Hepatic stellate cell (primary cell): ENCODE measurements around the gene WNT3A.
A peak's percentile ranks its signal among the peaks of the same experiment; 100 is the strongest.

Experiments
- DNase-seq: peaks from one replicate; pipeline ENCODE4 v3.0.0; 2011; ENCODE audit warnings: low spot score

WNT3A gene

GRCh38 chr1:227999056-227999930 is 7.5 kb upstream of the WNT3A start:
- peak; percentile 83 for DNase-seq

GRCh38 chr1:228000416-228000815 is 6.4 kb upstream of the WNT3A start:
- no peak for DNase-seq

DNA sequence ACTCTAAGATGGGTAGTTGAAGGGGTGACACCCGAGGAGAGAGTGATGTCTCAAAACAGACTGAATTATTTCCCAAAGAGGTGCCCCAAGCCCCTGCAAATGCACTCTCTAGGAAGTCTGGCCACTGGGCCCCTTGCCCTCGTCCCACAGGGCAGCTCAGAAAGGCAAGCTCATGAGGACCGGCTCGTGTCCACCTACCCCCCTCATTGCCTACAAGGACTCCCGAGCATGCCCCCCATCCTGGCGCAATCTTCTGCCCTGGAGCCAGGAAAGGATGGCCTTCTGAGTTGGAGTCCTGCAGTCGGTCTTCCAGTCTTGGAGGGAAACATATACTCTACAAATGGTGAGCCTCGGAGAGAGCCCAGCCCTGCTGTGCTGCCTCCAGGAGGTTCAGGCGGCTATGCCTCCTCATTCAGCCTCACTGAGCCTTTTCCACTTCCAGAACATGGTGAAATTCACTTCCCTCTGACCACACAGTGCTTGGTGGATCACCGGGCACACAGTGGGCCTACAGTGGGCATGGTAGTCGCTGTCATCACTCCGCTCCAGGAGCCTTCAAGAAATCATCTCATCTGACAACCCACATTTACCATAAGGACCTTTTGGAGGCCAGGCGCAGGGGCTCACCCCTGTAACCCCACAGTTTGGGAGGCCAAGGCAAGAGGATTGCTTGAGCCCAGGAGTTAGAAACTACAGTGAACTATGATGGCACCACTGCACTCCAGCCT is 5.8 kb upstream of the WNT3A start:
- DNase-seq = no peak

GRCh38 chr1:228001738-228002535 is 4.9 kb upstream of the WNT3A start:
- DNase-seq = no peak

DNA sequence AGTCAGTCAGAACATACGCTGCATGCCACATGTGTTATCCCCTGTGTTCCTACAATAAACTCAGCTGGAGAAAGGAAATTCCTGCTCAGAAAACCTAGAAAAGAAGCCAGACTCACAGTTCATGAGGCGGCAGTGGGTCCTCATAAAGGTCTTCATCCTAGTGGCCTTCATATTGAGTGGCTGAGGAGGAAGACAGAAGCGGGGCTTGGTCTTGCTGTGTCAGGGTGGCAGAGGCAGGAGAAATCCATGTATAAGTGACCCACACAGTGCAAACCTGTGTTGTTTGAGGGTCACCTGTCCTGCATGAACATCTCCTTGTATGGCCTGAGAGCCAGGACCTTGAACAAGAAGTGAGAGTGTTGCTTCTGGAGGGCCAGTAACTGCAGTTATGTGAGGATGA is 4.0 kb upstream of the WNT3A start:
- DNase-seq = no peak

GRCh38 chr1:228003461-228004330 is 3.1 kb upstream of the WNT3A start:
- no peak for DNase-seq

DNA sequence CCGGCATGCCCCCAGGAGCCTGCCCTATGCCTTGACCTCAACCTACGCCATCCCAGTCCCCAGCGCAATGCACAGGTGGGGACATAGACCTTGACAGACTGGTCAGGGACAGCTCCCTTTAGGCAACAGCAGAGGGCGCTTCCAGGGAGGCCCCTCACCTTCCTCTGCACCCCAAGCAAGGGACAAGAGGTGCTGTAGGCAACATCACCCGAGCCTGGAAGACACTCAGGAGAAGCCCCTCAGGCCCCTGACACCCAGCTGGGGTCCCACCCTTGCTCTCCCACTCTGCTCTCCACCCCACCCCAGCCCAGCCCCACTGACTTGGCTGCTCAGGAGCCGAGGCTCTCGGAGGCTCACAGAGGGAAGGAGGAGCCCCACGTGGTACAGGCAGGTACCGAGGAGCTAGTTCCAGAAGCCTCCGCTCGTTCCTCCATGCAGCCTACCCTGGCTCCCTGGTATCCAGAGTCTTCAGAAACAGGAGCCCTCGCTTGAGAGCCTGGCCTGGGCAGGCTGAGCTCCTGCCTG is 2.4 kb upstream of the WNT3A start:
- DNase-seq = no peak

DNA sequence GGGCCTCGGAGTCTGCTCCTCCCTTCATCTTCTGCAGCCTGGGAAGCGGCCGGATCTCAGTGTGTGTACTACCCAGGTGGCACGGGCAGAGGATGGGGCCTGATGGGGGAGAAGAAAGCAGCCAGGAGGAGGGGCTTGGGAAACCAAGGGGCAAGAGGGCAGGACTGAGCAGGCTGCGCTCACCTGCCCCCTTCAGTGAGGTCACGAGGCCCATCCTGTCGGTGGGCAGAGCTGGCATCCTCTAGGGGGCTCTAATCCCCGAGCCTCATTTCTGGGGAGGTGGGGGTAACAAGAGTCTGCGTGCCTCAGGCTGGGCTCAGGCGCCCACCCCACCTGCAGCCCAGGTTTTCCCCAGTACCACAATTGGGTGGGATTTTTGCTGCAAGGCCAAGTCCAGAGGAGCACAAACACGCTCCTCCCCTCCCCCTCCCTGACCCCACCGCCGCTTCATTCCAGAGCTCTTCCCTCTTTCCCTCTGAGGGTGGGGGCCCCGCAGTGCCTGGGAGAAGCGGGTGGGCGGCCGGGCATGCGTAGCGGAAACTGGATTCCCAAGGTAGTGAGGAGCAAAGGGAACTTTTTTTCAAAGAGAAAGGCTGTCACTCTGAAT is 1.8 kb upstream of the WNT3A start:
- no peak for DNase-seq

DNA sequence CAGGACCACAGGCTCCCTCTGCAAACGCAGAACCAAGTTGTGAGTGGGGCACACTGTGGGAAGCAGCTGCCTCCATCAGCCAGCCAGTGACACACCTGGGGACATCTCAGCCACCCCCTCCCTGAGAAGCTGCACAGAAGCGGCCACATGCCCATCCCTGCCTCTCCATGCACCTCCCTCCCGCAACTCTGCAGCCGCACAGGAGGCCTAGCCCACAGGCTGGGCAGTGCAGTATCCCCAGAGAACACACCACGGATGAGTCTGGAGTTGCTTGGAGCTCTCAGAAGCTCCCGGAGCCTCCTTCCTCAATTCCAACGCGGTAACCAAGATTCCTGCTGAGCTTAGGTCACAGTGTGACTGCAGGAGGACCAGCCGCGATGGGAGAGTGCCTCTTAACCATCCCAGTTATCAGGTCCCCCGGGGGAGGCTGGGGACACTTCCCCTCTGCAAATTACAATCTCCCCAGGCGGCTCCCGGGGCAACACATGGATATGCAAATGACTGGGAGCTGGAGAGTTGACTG is 1.2 kb upstream of the WNT3A start:
- no peak for DNase-seq

- no peak for DNase-seq
Measured at GRCh38 chr1:228006034-228006785, 588 bp upstream of the WNT3A start.

- DNase-seq = no peak
Measured at GRCh38 chr1:228007049-228007800, 427 bp downstream of the WNT3A start.

GRCh38 chr1:228007801-228008341 is 1.1 kb downstream of the WNT3A start:
- no peak for DNase-seq

GRCh38 chr1:228008391-228009115 is 1.8 kb downstream of the WNT3A start:
- no peak for DNase-seq

DNA sequence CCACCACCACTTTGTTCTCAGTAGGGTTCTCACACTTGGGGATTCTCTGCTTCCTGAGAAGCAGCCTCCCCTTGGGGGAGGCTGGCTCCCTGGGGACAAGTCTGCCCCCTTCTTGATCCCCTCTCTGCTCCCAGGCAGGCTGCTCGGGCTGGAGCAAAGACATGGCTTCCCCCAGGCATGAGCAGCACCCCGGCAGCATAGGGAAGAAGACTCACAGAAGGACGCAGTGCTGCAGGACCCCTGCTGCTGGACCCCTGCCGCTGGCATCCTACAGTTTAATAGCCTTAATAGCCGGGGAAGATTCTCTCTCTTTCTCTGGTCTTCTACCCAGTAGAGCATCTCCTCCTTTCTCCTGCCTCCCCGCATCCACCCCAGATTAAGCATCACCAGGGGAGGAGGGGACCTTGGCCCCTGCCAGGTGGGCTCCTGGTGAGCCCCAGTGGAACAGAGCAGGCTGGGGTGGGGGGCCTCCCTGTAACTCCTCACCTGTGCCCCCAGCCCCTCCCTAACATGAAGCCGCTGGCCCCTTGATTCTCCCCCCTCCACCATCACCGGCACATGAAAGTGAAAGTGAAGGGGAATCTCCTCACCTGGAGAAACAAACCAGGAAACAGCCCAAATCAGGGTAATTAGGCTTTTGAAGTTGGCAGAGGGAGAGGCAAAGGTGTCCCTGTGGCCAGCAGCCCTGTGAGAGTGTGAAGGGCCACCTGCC is 2.5 kb downstream of the WNT3A start:
- no peak for DNase-seq

DNA sequence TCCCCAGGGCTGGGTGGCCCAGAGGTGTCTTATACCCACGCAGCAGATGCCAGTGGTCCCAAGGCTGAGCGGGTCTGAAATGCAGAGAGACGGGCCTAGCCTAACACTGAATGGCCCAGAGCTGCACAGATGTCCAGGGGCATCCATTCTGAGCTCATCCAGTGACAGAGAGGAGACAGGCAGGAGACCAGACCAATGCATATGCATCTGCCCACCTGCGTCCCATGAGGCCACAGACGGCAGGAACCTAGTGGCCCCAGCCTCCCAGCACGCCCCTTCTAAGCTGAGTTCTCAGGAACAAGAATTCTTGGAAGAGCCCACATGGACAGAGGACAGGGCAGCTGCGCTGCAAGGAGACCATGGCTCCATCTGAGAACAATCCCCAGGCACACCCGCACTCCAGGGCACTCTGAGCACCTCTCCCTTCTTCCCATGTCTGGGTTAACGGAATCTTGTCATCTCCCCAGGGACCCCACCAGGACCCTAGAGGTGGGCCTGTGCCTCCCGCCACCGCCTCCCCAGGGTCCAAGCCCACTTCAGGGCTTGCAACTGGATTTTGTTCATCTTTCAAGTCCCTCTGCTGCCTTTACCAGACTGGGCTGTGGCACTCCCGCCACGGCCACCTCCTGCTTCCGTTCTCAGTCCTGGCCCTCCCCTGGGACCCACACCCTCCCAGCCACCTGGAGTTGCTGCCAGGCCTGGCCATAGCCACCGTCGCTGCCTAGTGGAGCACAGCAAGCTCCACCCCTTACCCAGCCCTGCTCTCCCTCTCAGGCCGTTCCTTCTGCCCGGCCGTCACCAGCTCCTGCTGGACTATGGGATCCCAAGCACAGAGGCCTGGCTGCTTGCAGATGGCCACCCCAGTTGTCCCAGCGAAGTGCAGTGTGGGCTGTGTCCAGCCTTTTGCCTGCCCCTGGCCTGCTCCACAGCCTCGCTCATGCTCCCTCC is 3.3 kb downstream of the WNT3A start:
- DNase-seq = no peak

GRCh38 chr1:228010921-228011320 is 4.1 kb downstream of the WNT3A start:
- no peak for DNase-seq
